B cell (primary cell): Measurements from ENCODE around the gene MTO1.

Source experiments
- EZH2 ChIP-seq: IDR thresholded peaks from 2 replicates; pipeline ENCODE4 v1.6.1; 2012; ENCODE audit warnings: borderline replicate concordance, low read depth, mild to moderate bottlenecking, moderate library complexity, low read length; ENCODE audit not compliant: insufficient read depth, poor library complexity, severe bottlenecking
- TF ChIP-seq, protein P1 (sequence below): fragments of 200-600 bp; IDR thresholded peaks from one replicate; pipeline ENCODE4 v1.8.0; 2022; ENCODE audit warnings: antibody characterized with exemption, mild to moderate bottlenecking

- TF ChIP-seq, protein P1, sequence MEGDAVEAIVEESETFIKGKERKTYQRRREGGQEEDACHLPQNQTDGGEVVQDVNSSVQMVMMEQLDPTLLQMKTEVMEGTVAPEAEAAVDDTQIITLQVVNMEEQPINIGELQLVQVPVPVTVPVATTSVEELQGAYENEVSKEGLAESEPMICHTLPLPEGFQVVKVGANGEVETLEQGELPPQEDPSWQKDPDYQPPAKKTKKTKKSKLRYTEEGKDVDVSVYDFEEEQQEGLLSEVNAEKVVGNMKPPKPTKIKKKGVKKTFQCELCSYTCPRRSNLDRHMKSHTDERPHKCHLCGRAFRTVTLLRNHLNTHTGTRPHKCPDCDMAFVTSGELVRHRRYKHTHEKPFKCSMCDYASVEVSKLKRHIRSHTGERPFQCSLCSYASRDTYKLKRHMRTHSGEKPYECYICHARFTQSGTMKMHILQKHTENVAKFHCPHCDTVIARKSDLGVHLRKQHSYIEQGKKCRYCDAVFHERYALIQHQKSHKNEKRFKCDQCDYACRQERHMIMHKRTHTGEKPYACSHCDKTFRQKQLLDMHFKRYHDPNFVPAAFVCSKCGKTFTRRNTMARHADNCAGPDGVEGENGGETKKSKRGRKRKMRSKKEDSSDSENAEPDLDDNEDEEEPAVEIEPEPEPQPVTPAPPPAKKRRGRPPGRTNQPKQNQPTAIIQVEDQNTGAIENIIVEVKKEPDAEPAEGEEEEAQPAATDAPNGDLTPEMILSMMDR, result no peak
- TF ChIP-seq EZH2, result no peak
These were observed 95.3 kb downstream of the MTO1 start for GRCh38 chr6:73556836-73557235.
